Prostate gland (tissue), 2 donors: ENCODE measurements around the gene MIOX.

Experiments used
- POLR2AphosphoS5 ChIP-seq: sonication (generic); formaldehyde crosslinking; IDR thresholded peaks from one replicate; pipeline ENCODE4 v1.6.1; 2017; ENCODE audit warnings: antibody characterized with exemption
- TF ChIP-seq, protein P1 (sequence below), 4 experiments: fragments of 200-600 bp in 2 of 4; fragments of 450-650 bp in 2 of 4; sonication (generic) in 2 of 4; IDR thresholded peaks; 1 replicate in 3 of 4; 2 replicates in 1 of 4; pipeline ENCODE4 v1.5.1; 2016 to 2019; ENCODE audit warnings: antibody characterized with exemption in 4 of 4, mild to moderate bottlenecking in 2 of 4, moderate library complexity in 2 of 4

DNA sequence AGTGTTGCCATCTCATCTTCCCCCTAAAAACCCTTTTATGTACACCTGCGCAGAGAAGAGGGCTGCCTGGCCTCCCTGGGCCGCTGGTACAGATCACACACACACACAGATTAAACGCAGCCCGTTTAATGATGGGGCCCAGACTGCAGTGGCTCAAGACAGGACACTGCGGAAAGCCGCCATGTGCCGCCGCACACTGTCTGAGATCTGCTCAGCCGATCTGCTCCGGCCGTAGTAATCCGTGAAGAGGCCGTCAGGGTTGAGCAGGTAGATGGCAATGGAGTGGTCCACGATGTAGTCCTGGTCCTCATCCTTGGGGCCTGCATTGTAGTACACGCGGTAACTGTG is 36.8 kb downstream of the MIOX start:
- TF ChIP-seq, protein P1, sequence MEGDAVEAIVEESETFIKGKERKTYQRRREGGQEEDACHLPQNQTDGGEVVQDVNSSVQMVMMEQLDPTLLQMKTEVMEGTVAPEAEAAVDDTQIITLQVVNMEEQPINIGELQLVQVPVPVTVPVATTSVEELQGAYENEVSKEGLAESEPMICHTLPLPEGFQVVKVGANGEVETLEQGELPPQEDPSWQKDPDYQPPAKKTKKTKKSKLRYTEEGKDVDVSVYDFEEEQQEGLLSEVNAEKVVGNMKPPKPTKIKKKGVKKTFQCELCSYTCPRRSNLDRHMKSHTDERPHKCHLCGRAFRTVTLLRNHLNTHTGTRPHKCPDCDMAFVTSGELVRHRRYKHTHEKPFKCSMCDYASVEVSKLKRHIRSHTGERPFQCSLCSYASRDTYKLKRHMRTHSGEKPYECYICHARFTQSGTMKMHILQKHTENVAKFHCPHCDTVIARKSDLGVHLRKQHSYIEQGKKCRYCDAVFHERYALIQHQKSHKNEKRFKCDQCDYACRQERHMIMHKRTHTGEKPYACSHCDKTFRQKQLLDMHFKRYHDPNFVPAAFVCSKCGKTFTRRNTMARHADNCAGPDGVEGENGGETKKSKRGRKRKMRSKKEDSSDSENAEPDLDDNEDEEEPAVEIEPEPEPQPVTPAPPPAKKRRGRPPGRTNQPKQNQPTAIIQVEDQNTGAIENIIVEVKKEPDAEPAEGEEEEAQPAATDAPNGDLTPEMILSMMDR (IDR thresholded peaks at IDR 0.05), result no peak
- no peak for TF ChIP-seq POLR2AphosphoS5
